GM23248 (cell line): ENCODE results near the gene ARHGEF4.

Source experiments
- EZH2 ChIP-seq: fragments of 200-600 bp; sonication (generic); IDR thresholded peaks from 2 replicates; pipeline ENCODE4 v1.6.1; 2018; ENCODE audit warnings: antibody characterized with exemption, mild to moderate bottlenecking; ENCODE audit not compliant: insufficient read depth, poor library complexity, severe bottlenecking
- EZH2phosphoT487 ChIP-seq: fragments of 200-600 bp; sonication (generic); IDR thresholded peaks from 2 replicates; pipeline ENCODE4 v1.6.1; 2018; ENCODE audit warnings: antibody characterized with exemption, moderate library complexity, mild to moderate bottlenecking, low read depth; ENCODE audit not compliant: insufficient read depth

- TF ChIP-seq EZH2phosphoT487 (no peak), EZH2 (no peak)
Measured at GRCh38 chr2:131026919-131027318, 190.2 kb downstream of the ARHGEF4 start.
